Measurements from ENCODE around the gene FAM228B.

FAM228B gene

DNA sequence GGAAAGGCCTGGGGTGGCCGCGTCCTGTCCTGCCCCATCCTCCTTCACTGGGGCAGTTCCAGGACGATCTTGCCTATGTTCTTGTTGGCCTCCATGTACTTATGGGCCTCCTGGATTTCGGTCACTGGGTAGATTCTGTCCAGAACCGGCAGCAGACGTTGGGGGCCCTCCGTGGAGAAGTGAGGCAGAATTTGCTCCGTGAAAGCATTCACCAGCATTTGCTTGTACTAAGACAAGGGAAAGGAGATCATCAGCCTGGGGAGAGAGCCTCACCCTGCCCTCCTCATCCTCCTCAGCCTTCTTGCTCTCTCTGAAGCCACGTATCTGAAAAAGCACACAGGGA is 45.8 kb upstream of the FAM228B start:
- no peak for TF ChIP-seq MYC (IDR thresholded peaks at IDR 0.05; ENCODE audit: low read depth, low read length)
- TF ChIP-seq, protein P1, sequence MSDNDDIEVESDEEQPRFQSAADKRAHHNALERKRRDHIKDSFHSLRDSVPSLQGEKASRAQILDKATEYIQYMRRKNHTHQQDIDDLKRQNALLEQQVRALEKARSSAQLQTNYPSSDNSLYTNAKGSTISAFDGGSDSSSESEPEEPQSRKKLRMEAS (IDR thresholded peaks at IDR 0.05; ENCODE audit: low read depth, low read length) = no peak
- TF ChIP-seq, protein P2, sequence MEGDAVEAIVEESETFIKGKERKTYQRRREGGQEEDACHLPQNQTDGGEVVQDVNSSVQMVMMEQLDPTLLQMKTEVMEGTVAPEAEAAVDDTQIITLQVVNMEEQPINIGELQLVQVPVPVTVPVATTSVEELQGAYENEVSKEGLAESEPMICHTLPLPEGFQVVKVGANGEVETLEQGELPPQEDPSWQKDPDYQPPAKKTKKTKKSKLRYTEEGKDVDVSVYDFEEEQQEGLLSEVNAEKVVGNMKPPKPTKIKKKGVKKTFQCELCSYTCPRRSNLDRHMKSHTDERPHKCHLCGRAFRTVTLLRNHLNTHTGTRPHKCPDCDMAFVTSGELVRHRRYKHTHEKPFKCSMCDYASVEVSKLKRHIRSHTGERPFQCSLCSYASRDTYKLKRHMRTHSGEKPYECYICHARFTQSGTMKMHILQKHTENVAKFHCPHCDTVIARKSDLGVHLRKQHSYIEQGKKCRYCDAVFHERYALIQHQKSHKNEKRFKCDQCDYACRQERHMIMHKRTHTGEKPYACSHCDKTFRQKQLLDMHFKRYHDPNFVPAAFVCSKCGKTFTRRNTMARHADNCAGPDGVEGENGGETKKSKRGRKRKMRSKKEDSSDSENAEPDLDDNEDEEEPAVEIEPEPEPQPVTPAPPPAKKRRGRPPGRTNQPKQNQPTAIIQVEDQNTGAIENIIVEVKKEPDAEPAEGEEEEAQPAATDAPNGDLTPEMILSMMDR (IDR thresholded peaks at IDR 0.05; ENCODE audit: low read depth, low read length) = no peak
- TF ChIP-seq POLR2A (IDR thresholded peaks at IDR 0.05; ENCODE audit: extremely low read depth, insufficient read length) = no peak
- no peak for DNase-seq (ENCODE audit: low read depth)
- peak overlapping the region; percentile 79 for H3K4me3 ChIP-seq (ENCODE audit: low read depth, low read length)

DNA sequence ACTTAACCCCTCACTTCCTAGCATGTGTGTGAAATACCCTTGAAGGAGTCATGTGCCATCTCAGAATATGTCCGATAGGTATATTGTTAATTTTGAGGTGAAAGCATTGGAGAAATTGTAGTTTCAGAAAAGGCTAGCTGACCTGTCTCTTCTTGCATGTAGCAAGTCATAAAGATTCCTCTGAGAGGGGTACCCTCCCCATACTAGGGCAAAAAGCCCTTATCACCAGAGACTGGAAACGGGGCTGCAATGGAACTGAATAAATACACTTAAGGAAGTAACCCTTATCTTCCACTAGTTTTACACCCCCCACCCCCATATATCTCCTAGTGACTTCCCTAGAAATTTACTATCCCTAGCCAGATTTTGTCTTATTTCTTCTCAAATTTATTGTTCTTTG is 45.4 kb upstream of the FAM228B start:
- TF ChIP-seq, protein P1 (IDR thresholded peaks at IDR 0.05; ENCODE audit: low read depth, low read length) = no peak
- TF ChIP-seq POLR2A (IDR thresholded peaks at IDR 0.05; ENCODE audit: extremely low read depth, insufficient read length) (no peak), MYC (IDR thresholded peaks at IDR 0.05; ENCODE audit: low read depth, low read length) (no peak)
- TF ChIP-seq, protein P2 (IDR thresholded peaks at IDR 0.05; ENCODE audit: low read depth, low read length) = no peak
- no peak for DNase-seq (ENCODE audit: low read depth)
- H3K4me3 ChIP-seq (ENCODE audit: low read depth, low read length) = peak overlapping the region; percentile 79

DNA sequence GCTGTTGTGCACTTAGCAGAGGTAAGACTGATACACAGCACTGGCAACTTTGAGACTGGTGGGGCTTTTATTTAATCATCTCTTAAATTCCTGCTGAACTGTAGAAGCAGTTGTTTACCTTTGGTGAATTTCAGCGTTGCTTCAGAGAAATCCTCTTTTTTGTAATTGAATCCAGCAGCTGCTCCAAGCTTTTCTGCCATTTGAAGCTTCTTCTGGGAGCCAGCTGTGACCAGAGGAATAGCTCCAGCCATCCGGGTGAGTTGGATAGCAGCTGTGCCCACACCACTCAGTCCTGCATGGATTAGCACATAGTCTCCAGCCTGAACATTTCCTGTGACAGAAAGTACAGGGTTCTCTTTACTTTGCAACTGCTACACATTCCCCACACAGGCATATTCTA is 42.6 kb upstream of the FAM228B start:
- no peak overlapping the region for H3K4me3 ChIP-seq (ENCODE audit: low read depth, low read length)
- TF ChIP-seq, protein P2 (IDR thresholded peaks at IDR 0.05; ENCODE audit: low read depth, low read length) = no peak
- TF ChIP-seq, protein P1 (IDR thresholded peaks at IDR 0.05; ENCODE audit: low read depth, low read length) = no peak
- DNase-seq (ENCODE audit: low read depth) = no peak

DNA sequence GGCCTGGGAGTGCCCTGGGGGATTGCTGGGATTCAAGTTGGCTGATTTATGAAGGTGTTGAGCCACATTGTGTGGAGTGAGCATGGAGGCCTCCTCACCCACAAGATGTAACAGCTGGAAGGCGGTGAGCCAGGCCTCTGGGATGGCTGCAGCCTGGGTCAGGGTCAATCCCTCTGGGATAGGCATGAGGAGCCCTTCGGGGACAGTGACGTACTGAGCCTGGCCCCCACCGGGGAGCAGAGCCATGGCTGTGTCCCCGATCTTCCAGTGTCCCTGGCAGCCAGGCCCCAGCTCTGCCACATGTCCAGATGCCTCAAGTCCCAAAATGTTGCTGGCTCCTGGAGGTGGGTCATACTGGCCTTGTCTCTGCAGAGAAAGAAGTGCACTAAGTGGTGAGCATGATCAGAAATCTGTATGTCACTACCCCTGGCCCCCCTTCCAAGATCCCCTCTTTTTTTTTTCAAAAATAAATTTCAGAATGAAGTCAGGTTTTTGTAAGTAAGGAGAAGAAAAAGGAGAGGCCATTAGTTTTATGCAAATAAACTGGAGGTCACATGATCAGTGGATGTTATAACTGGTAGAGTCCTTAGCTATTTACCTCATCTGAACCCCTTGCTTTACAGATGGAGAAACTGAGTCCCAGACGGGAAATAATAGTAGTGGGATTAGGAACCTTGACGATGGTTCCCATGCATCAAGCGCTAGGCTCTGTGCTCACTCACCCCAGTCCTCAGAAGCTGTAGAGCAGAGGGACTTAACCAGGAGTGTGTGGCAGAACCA is 40.3 kb upstream of the FAM228B start:
- no peak for DNase-seq (ENCODE audit: low read depth)
- no peak for TF ChIP-seq POLR2A (IDR thresholded peaks at IDR 0.05; ENCODE audit: extremely low read depth, insufficient read length)
- TF ChIP-seq, protein P2 (IDR thresholded peaks at IDR 0.05; ENCODE audit: low read depth, low read length) = no peak
- no peak overlapping the region for H3K4me3 ChIP-seq (ENCODE audit: low read depth, low read length)

DNA sequence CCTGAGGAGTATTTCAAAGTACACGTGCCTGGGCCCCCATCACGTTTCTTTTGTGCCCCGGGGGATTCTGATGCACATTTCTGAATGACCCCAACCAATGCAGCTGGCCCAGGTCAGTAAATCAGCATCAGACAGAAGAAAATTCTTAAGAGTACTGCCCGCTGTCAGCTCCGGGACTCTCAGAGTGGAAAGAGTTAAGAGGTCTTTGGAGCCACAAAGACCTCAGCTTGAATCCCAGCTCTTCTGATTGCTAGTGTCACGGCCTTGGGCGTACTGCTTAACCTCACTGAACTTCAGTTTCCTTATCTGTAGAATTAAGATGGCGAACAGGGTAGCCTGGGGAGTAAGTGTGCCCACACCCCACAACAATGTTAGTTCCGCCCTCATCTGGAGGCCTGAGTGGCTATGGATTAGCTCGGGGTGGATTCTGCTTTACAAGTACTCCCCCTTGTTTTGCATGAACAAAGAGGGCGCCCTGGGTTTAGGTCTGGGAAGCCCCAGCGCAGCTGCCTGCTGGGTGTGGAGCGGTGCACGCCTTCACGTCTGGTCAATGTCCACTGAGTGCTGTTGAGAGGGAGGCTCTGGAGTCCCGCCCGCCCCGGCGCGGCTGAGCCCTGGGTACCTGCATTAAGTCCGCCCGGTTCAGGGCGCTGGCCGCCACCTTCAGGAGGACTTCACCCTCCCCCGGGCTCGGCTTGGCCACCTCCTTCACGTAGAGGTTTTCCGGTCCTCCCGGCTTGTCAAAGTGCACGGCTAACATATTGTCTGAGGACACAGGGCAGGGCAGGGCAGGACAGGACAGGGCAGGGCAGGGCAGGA is 39.5 kb upstream of the FAM228B start:
- TF ChIP-seq, protein P1 (IDR thresholded peaks at IDR 0.05; ENCODE audit: low read depth, low read length) = no peak
- TF ChIP-seq POLR2A (IDR thresholded peaks at IDR 0.05; ENCODE audit: extremely low read depth, insufficient read length) = no peak
- TF ChIP-seq MYC (IDR thresholded peaks at IDR 0.05; ENCODE audit: low read depth, low read length) = no peak
- TF ChIP-seq, protein P2 (IDR thresholded peaks at IDR 0.05; ENCODE audit: low read depth, low read length) = no peak
- H3K4me3 ChIP-seq (ENCODE audit: low read depth, low read length) = no peak overlapping the region
- peak; percentile 30 for DNase-seq (ENCODE audit: low read depth)

Measured in NB4 (cell line).